ENCODE data around the gene SMAD7. TPM values are rescaled to one million over a fixed set of nuclear protein-coding genes. Genes with fewer than 3 reads are reported as not detected.

Gene SMAD7
- total RNA-seq, 2 experiments from 2014 or later = 23.8 to 24.1 TPM

GRCh38 chr18:48979944-48980890 lies 29.5 kb upstream of the SMAD7 start:
- POLR2A ChIA-PET = no interaction called here
- no peaks in the 10 kb centered on the region for H3K36me3 Mint-ChIP-seq (ENCODE audit: low read depth)
- CTCF ChIA-PET = no interaction called here
- peaks cover 22% of the 10 kb centered on the region for H3K4me1 Mint-ChIP-seq (ENCODE audit: low read depth)
- no peak overlapping the region for H3K27ac Mint-ChIP-seq
- no peak overlapping the region for H3K4me3 Mint-ChIP-seq
- peaks cover 39% of the 10 kb centered on the region for H3K27me3 Mint-ChIP-seq (ENCODE audit: low read depth)
- DNase-seq = no peak
- H3K9me3 Mint-ChIP-seq (ENCODE audit: insufficient read depth) = no peaks in the 10 kb centered on the region
- ATAC-seq = no peak

- ChIA-PET POLR2A (no interaction called here), CTCF (no interaction called here)
- peaks cover 25% of the 10 kb centered on the region for H3K4me1 Mint-ChIP-seq (ENCODE audit: low read depth)
- no peaks in the 10 kb centered on the region for H3K9me3 Mint-ChIP-seq (ENCODE audit: insufficient read depth)
- H3K27ac Mint-ChIP-seq = no peak overlapping the region
- no peak for DNase-seq
- no peak for ATAC-seq
- peaks cover 50% of the 10 kb centered on the region for H3K27me3 Mint-ChIP-seq (ENCODE audit: low read depth)
- H3K4me3 Mint-ChIP-seq = no peak overlapping the region
- H3K36me3 Mint-ChIP-seq (ENCODE audit: low read depth) = no peaks in the 10 kb centered on the region
Observed at GRCh38 chr18:48977914-48978313, 27.1 kb upstream of the SMAD7 start.

GRCh38 chr18:48975817-48976649 lies 25.3 kb upstream of the SMAD7 start:
- Mint-ChIP-seq H3K36me3 (ENCODE audit: low read depth) (no peaks in the 10 kb centered on the region), H3K27ac (no peak overlapping the region), H3K4me3 (peak overlapping the region; percentile 70), H3K4me1 (ENCODE audit: low read depth) (peaks cover 16% of the 10 kb centered on the region), H3K27me3 (ENCODE audit: low read depth) (peaks cover 52% of the 10 kb centered on the region), H3K9me3 (ENCODE audit: insufficient read depth) (no peaks in the 10 kb centered on the region)
- ATAC-seq = peak; percentile 89
- peak; percentile 42 for DNase-seq
- ChIA-PET POLR2A (no interaction called here), CTCF (no interaction called here)

- Mint-ChIP-seq H3K4me3 (peak overlapping the region; percentile 72), H3K4me1 (ENCODE audit: low read depth) (peaks cover 16% of the 10 kb centered on the region), H3K27ac (no peak overlapping the region), H3K27me3 (ENCODE audit: low read depth) (peaks cover 48% of the 10 kb centered on the region), H3K36me3 (ENCODE audit: low read depth) (no peaks in the 10 kb centered on the region), H3K9me3 (ENCODE audit: insufficient read depth) (no peaks in the 10 kb centered on the region)
- ChIA-PET POLR2A (no interaction called here), CTCF (no interaction called here)
- peak; percentile 8 for ATAC-seq
- no peak for DNase-seq
Observed at GRCh38 chr18:48975120-48975816, 24.5 kb upstream of the SMAD7 start.

- peaks cover 48% of the 10 kb centered on the region for H3K27me3 Mint-ChIP-seq (ENCODE audit: low read depth)
- CTCF ChIA-PET = interaction anchor here (0.8 kb wide), 1 partner anchor 9 kb away, joined by 3 read pairs; no protein-coding TSS in a partner anchor
- peaks cover 16% of the 10 kb centered on the region for H3K4me1 Mint-ChIP-seq (ENCODE audit: low read depth)
- POLR2A ChIA-PET = no interaction called here
- peak overlapping the region; percentile 72 for H3K4me3 Mint-ChIP-seq
- H3K36me3 Mint-ChIP-seq (ENCODE audit: low read depth) = no peaks in the 10 kb centered on the region
- DNase-seq (no peak), ATAC-seq (no peak)
- no peaks in the 10 kb centered on the region for H3K9me3 Mint-ChIP-seq (ENCODE audit: insufficient read depth)
- no peak overlapping the region for H3K27ac Mint-ChIP-seq
Observed at GRCh38 chr18:48974304-48975119, 23.7 kb upstream of the SMAD7 start.

GRCh38 chr18:48973731-48974130 lies 23.0 kb upstream of the SMAD7 start:
- POLR2A ChIA-PET = no interaction called here
- H3K4me1 Mint-ChIP-seq (ENCODE audit: low read depth) = peaks cover 12% of the 10 kb centered on the region
- no peak overlapping the region for H3K4me3 Mint-ChIP-seq
- ATAC-seq (no peak), DNase-seq (no peak)
- H3K27ac Mint-ChIP-seq = no peak overlapping the region
- CTCF ChIA-PET = interaction anchor here (0.8 kb wide), 1 partner anchor 9 kb away, joined by 3 read pairs; no protein-coding TSS in a partner anchor
- H3K36me3 Mint-ChIP-seq (ENCODE audit: low read depth) = no peaks in the 10 kb centered on the region
- H3K27me3 Mint-ChIP-seq (ENCODE audit: low read depth) = peaks cover 48% of the 10 kb centered on the region
- H3K9me3 Mint-ChIP-seq (ENCODE audit: insufficient read depth) = no peaks in the 10 kb centered on the region

GRCh38 chr18:48968412-48969215 lies 17.8 kb upstream of the SMAD7 start:
- POLR2A ChIA-PET = no interaction called here
- H3K27me3 Mint-ChIP-seq (ENCODE audit: low read depth) = peaks cover 33% of the 10 kb centered on the region
- H3K9me3 Mint-ChIP-seq (ENCODE audit: insufficient read depth) = no peaks in the 10 kb centered on the region
- no peak overlapping the region for H3K27ac Mint-ChIP-seq
- H3K4me3 Mint-ChIP-seq = no peak overlapping the region
- no peaks in the 10 kb centered on the region for H3K36me3 Mint-ChIP-seq (ENCODE audit: low read depth)
- no peaks in the 10 kb centered on the region for H3K4me1 Mint-ChIP-seq (ENCODE audit: low read depth)
- ATAC-seq = no peak
- CTCF ChIA-PET = no interaction called here
- no peak for DNase-seq

GRCh38 chr18:48967545-48967944 lies 16.8 kb upstream of the SMAD7 start:
- Mint-ChIP-seq H3K27me3 (ENCODE audit: low read depth) (peaks cover 37% of the 10 kb centered on the region), H3K4me1 (ENCODE audit: low read depth) (peaks cover 5% of the 10 kb centered on the region), H3K9me3 (ENCODE audit: insufficient read depth) (no peaks in the 10 kb centered on the region), H3K4me3 (no peak overlapping the region), H3K36me3 (ENCODE audit: low read depth) (no peaks in the 10 kb centered on the region), H3K27ac (no peak overlapping the region)
- ATAC-seq (no peak), DNase-seq (no peak)
- ChIA-PET POLR2A (interaction anchor here (0.7 kb wide), 1 partner anchor 812 kb away, joined by 3 read pairs; no protein-coding TSS in a partner anchor), CTCF (no interaction called here)

- ChIA-PET CTCF (no interaction called here), POLR2A (no interaction called here)
- H3K27me3 Mint-ChIP-seq (ENCODE audit: low read depth) = peaks cover 35% of the 10 kb centered on the region
- H3K9me3 Mint-ChIP-seq (ENCODE audit: insufficient read depth) = no peaks in the 10 kb centered on the region
- H3K27ac Mint-ChIP-seq = no peak overlapping the region
- peaks cover 8% of the 10 kb centered on the region for H3K4me1 Mint-ChIP-seq (ENCODE audit: low read depth)
- H3K36me3 Mint-ChIP-seq (ENCODE audit: low read depth) = no peaks in the 10 kb centered on the region
- H3K4me3 Mint-ChIP-seq = no peak overlapping the region
- DNase-seq (no peak), ATAC-seq (no peak)
Observed at GRCh38 chr18:48966523-48966922, 15.8 kb upstream of the SMAD7 start.

GRCh38 chr18:48963586-48964470 lies 13.1 kb upstream of the SMAD7 start:
- H3K36me3 Mint-ChIP-seq (ENCODE audit: low read depth) = no peaks in the 10 kb centered on the region

More at GRCh38 chr18:48963586-48964470, 13.1 kb upstream of the SMAD7 start:
- POLR2A ChIA-PET = no interaction called here
- peaks cover 10% of the 10 kb centered on the region for H3K4me1 Mint-ChIP-seq (ENCODE audit: low read depth)
- no peak overlapping the region for H3K27ac Mint-ChIP-seq
- DNase-seq = no peak
- H3K9me3 Mint-ChIP-seq (ENCODE audit: insufficient read depth) = no peaks in the 10 kb centered on the region
- CTCF ChIA-PET = interaction anchor here (0.9 to 1.3 kb wide), 2 partner anchors 26 to 33 kb away, joined by 3 read pairs; no protein-coding TSS in a partner anchor
- no peak overlapping the region for H3K4me3 Mint-ChIP-seq
- no peak for ATAC-seq
- H3K27me3 Mint-ChIP-seq (ENCODE audit: low read depth) = peaks cover 39% of the 10 kb centered on the region
